ENCODE data around the gene FADS2.

The FADS2 gene

DNA sequence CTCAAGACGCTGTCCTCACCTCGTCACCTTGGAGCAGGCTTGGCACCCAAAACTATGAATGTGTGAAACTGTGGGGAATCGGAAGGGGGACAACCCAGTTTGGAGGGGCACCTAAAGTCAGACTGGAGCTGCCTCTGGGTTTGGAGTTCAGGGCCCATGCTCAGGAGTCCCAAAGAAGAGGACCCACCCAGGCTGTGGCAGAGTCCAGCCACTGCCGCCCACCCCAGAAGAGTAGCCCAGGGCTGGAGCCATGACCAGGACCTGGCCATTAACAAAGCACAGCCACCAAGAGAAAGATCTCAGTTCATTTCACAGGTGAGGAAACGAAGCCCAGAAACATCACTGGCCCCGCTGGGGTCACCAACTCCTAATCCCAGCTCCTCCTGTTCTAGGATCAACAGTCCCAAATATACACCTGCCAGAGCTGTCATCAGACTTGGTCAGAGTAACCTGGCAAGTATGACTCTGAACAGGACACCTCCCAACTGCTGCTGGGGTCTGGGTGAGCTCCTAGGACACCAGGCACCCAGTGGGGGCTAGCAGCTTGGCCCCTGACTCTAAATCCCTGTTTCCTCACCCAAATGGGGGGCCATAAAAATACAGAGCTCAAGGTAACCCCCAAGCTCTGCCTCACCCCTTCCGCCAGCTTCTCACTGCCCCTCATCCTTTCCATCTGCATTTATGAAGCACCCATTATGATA is 86.5 kb downstream of the FADS2 start:
- FAIRE-seq (no peak), DNase-seq (ENCODE audit: insufficient read length, low spot score) (no peak)
- TF ChIP-seq POLR2A (IDR thresholded peaks at IDR 0.05; ENCODE audit: low read depth, low read length), result no peak

DNA sequence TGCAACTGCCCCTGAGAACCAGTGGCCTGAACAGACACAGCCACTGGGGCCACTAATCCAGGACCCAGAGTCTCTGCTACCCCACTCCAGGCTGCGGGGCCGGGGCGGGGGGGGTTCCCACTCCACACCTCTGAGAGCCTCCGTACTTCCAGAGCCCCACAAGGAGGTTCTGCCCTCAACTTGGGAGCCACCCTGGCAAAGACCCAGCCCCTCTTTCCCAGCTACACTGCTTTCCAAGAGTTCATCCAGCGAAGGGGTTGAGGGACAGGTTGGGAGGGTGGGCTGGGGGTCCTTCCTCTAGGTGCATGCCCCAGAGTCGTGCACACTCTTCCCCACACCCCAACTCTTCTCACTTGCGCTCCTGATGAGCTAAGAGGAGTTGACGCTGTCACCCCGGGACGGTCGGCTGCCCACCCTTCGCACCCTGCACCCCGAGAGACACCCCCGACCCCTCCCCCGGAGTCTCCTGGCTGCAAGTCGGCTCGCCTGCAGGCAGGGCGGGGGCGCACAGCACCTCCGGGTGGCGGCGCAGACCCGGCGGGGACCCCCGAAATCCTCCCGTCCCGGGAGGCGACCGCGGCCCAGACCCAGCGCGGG is 88.7 kb downstream of the FADS2 start:
- no peak for DNase-seq (ENCODE audit: insufficient read length, low spot score)
- FAIRE-seq, result no peak

More for the DNA sequence above, 88.7 kb downstream of the FADS2 start:
- no peak for TF ChIP-seq POLR2A (IDR thresholded peaks at IDR 0.05; ENCODE audit: low read depth, low read length)

Data from H54 (cell line).